ENCODE data around the gene TTC4.

- TF ChIP-seq CTCF (conservative IDR thresholded peaks at IDR 0.05 in 1 of 2, IDR thresholded peaks at IDR 0.05 in 1 of 2; ENCODE audit: extremely low read depth in 1 of 2, insufficient read depth in 1 of 2, low read depth in 1 of 2, low read length in 2 of 2): no peak
- TF ChIP-seq EZH2 (IDR thresholded peaks at IDR 0.05; ENCODE audit: borderline replicate concordance, low read length): no peak
Measured at GRCh38 chr1:54764922-54765561, 49.4 kb downstream of the TTC4 start.
